ENCODE data around the gene OCA2.

DNA sequence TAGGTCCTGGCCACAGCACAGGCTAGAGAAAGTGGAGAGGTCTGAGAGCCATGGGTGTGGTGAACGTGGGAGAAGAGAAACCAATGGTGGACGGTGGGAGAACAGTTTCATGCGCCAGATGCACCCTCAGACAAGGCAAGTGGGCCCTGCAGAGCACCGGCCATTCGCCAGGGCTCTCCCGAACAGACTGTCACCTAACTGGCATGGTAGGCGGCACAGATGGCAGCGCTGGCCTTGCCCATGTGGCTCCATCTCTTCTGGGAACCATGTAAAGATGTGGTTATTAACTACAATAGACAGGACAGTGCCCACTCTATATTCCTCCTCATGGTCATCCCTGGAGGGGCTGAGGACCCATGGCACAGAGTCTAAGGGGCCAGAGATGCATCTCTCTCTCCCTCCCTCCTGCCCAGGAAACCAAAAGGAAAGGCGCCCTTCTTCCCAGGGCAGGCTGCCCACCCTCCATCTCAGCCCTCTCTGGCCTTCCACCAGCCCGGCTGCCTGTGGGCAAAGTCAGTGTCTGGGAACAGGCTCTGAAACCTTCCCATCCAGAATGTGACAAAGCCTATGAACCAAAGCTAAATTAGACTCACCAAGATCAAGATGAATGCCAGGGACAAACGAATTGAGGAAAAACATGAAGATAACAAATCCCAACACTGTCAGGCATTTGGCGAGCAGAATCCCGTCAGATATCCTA lies 147.8 kb downstream of the OCA2 start:
- TF ChIP-seq, protein P1, sequence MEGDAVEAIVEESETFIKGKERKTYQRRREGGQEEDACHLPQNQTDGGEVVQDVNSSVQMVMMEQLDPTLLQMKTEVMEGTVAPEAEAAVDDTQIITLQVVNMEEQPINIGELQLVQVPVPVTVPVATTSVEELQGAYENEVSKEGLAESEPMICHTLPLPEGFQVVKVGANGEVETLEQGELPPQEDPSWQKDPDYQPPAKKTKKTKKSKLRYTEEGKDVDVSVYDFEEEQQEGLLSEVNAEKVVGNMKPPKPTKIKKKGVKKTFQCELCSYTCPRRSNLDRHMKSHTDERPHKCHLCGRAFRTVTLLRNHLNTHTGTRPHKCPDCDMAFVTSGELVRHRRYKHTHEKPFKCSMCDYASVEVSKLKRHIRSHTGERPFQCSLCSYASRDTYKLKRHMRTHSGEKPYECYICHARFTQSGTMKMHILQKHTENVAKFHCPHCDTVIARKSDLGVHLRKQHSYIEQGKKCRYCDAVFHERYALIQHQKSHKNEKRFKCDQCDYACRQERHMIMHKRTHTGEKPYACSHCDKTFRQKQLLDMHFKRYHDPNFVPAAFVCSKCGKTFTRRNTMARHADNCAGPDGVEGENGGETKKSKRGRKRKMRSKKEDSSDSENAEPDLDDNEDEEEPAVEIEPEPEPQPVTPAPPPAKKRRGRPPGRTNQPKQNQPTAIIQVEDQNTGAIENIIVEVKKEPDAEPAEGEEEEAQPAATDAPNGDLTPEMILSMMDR (optimal IDR thresholded peaks at IDR 0.05 in 1 of 3, IDR thresholded peaks at IDR 0.05 in 1 of 3, conservative IDR thresholded peaks at IDR 0.05 in 1 of 3; ENCODE audit: extremely low read depth in 1 of 3, insufficient read depth in 2 of 3, low read length in 3 of 3) = no peak
- TF ChIP-seq EZH2 (IDR thresholded peaks at IDR 0.05; ENCODE audit: low read length) = no peak
